K562 (cell line): ENCODE measurements around the gene GALK2.

Experiments used
- BRD9 ChIP-seq: fragments of 450-650 bp; IDR thresholded peaks from 2 replicates; pipeline ENCODE4 v1.6.1; 2018; ENCODE audit warnings: low read depth; ENCODE audit not compliant: partially characterized antibody
- CBX2 ChIP-seq: fragments of 200-600 bp; sonication (generic); IDR thresholded peaks from one replicate; pipeline ENCODE4 v1.6.1; 2012; ENCODE audit warnings: mild to moderate bottlenecking, low read length, inconsistent platforms; ENCODE audit not compliant: insufficient read depth, poor library complexity, severe bottlenecking
- CCNT2 ChIP-seq: IDR thresholded peaks from 2 replicates; pipeline ENCODE4 v1.6.1; 2011; ENCODE audit warnings: borderline replicate concordance, low read depth, mild to moderate bottlenecking, moderate library complexity, mixed read lengths, low read length; ENCODE audit not compliant: insufficient read length; ENCODE audit errors: extremely low read depth
- CHD1 ChIP-seq: fragments of 200-600 bp; sonication (generic); IDR thresholded peaks from one replicate; pipeline ENCODE4 v1.6.1; 2012; ENCODE audit warnings: mild to moderate bottlenecking, moderate library complexity, low read length, inconsistent platforms
- EP300 ChIP-seq: IDR thresholded peaks from 2 replicates; pipeline ENCODE4 v1.6.1; 2012; ENCODE audit warnings: low read length, improper control_type of control experiment
- HDAC2 ChIP-seq: fragments of 450-650 bp; IDR thresholded peaks from 2 replicates; pipeline ENCODE4 v1.6.1; 2016; ENCODE audit warnings: mild to moderate bottlenecking
- JUNB ChIP-seq: fragments of 450-650 bp; formaldehyde crosslinking; conservative IDR thresholded peaks from 2 replicates; pipeline ENCODE4 v1.4.0; 2020; ENCODE audit warnings: mild to moderate bottlenecking
- NR2C2 ChIP-seq, 2 experiments: fragments of 200-800 bp in 1 of 2; sonication (Bioruptor generic) in 1 of 2; sonication (generic) in 1 of 2; formaldehyde crosslinking in 1 of 2; IDR thresholded peaks; 2 replicates each; pipeline versions ENCODE4 v1.6.1 to v1.8.0; 2016 to 2022; ENCODE audit warnings: mild to moderate bottlenecking in 1 of 2, missing compliant biosample characterization in 1 of 2, missing genetic modification characterization in 1 of 2, missing genetic modification reagents in 1 of 2
- PTRF ChIP-seq: fragments of 450-650 bp; IDR thresholded peaks from 2 replicates; pipeline ENCODE4 v1.6.1; 2016; ENCODE audit warnings: mild to moderate bottlenecking, missing genetic modification characterization, missing compliant biosample characterization
- TF ChIP-seq, protein P1 (sequence below), 3 experiments: IDR thresholded peaks in 2 of 3; conservative IDR thresholded peaks in 1 of 3; 2 replicates each; pipeline ENCODE4 v1.5.1; 2011 to 2012; ENCODE audit warnings: low read length in 3 of 3, mild to moderate bottlenecking in 3 of 3, control low read depth in 2 of 3, improper control_type of control experiment in 1 of 3, inconsistent platforms in 1 of 3, low read depth in 1 of 3, mixed read lengths in 1 of 3, moderate library complexity in 1 of 3; ENCODE audit not compliant: insufficient read depth in 2 of 3
- TF ChIP-seq, protein P2 (sequence below): IDR thresholded peaks from 3 replicates; pipeline ENCODE4 v1.6.1; 2011; ENCODE audit warnings: borderline replicate concordance, mild to moderate bottlenecking; ENCODE audit not compliant: insufficient read length, insufficient read depth

DNA sequence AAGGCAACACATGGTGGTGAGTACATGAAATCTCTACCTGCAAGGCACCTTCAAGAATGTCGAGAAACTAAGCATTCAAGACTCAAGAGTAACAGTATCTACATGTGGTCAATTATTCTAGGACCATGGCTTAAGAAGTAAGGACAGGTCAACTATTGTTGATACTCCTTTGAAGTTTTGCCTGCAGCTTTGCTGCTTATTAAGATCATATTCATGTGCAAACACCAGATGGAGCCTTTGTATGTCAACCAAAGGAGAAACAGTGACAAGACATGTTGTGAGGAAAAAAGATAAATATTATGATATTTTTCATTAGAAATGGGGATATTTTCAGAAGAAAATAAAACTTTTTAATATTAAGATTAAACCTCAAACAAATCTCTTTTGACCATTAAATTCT is 200.7 kb downstream of the GALK2 start:
- TF ChIP-seq, protein P1, sequence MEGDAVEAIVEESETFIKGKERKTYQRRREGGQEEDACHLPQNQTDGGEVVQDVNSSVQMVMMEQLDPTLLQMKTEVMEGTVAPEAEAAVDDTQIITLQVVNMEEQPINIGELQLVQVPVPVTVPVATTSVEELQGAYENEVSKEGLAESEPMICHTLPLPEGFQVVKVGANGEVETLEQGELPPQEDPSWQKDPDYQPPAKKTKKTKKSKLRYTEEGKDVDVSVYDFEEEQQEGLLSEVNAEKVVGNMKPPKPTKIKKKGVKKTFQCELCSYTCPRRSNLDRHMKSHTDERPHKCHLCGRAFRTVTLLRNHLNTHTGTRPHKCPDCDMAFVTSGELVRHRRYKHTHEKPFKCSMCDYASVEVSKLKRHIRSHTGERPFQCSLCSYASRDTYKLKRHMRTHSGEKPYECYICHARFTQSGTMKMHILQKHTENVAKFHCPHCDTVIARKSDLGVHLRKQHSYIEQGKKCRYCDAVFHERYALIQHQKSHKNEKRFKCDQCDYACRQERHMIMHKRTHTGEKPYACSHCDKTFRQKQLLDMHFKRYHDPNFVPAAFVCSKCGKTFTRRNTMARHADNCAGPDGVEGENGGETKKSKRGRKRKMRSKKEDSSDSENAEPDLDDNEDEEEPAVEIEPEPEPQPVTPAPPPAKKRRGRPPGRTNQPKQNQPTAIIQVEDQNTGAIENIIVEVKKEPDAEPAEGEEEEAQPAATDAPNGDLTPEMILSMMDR (IDR thresholded peaks at IDR 0.05 in 2 of 3, conservative IDR thresholded peaks at IDR 0.05 in 1 of 3; ENCODE audit: insufficient read depth in 2 of 3, low read depth in 1 of 3, low read length in 3 of 3): peak; percentile 32 to 49 (median 33); a peak in 3 of 6 replicates
- no peak for TF ChIP-seq EP300
- TF ChIP-seq JUNB (CRISPR knock-in tag): no peak
- no peak for TF ChIP-seq CCNT2
- no peak for TF ChIP-seq NR2C2 (CRISPR knock-in tag; IDR thresholded peaks at IDR 0.05)
- no peak for TF ChIP-seq NR2C2 (tag; IDR thresholded peaks at IDR 0.05)
- TF ChIP-seq, protein P2, sequence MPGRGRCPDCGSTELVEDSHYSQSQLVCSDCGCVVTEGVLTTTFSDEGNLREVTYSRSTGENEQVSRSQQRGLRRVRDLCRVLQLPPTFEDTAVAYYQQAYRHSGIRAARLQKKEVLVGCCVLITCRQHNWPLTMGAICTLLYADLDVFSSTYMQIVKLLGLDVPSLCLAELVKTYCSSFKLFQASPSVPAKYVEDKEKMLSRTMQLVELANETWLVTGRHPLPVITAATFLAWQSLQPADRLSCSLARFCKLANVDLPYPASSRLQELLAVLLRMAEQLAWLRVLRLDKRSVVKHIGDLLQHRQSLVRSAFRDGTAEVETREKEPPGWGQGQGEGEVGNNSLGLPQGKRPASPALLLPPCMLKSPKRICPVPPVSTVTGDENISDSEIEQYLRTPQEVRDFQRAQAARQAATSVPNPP: no peak
- TF ChIP-seq PTRF (tag): no peak
- TF ChIP-seq CBX2: no peak
- TF ChIP-seq CHD1: no peak
- TF ChIP-seq BRD9: no peak
- no peak for TF ChIP-seq HDAC2
